H1 (cell line): ENCODE results near the gene DDX23. TPM values are rescaled to one million over a fixed set of nuclear protein-coding genes. Genes with fewer than 3 reads are reported as not detected.

Experiments
- FOSL1 ChIP-seq: IDR thresholded peaks from 2 replicates; pipeline ENCODE4 v1.6.1; 2011; ENCODE audit warnings: mild to moderate bottlenecking, low read depth, low read length, moderate library complexity; ENCODE audit not compliant: insufficient read depth
- KDM1A ChIP-seq: fragments of 200-600, 300-600 bp; sonication (generic); IDR thresholded peaks from 2 replicates; pipeline ENCODE4 v1.7.1; 2016; ENCODE audit warnings: mild to moderate bottlenecking, low read length, borderline replicate concordance
- SIX5 ChIP-seq: IDR thresholded peaks from 2 replicates; pipeline ENCODE4 v1.6.1; 2011; ENCODE audit warnings: mild to moderate bottlenecking, low read depth, low read length
- SP4 ChIP-seq: IDR thresholded peaks from 2 replicates; pipeline ENCODE4 v1.6.1; 2012; ENCODE audit warnings: low read length, inconsistent platforms
- polyA plus RNA-seq, 7 experiments: library from polyadenylated mRNA; depleted of rRNA in 3 of 7; stranded (reverse) in 5 of 7; unstranded in 2 of 7; fragments of >200 nt in 5 of 7; fragments of 200-250 nt in 2 of 7; gene quantifications; 1 replicate in 5 of 7; 2 replicates in 1 of 7; 4 replicates in 1 of 7; pipeline versions ENCODE4 v1.2.1 to v1.2.3, GENCODE V29; 2011 to 2013; ENCODE audit warnings: missing spikeins in 2 of 7, mixed read lengths in 2 of 7
- total RNA-seq: library from RNA; stranded (reverse); fragmentation: NEBNext Ultra II Directional; extraction: Animal tissue kit (Norgen Biotek cat#: 25700); gene quantifications from 2 replicates; pipeline ENCODE4 v1.2.1, GENCODE V29; 2021
- TF ChIP-seq, protein P1 (sequence below): fragments of 300-600 bp; sonication (generic); IDR thresholded peaks from 2 replicates; pipeline ENCODE4 v1.7.1; 2012; ENCODE audit warnings: low read length, moderate library complexity, mild to moderate bottlenecking, inconsistent platforms; ENCODE audit not compliant: insufficient replicate concordance
- TF ChIP-seq, protein P2 (sequence below): IDR thresholded peaks from 2 replicates; pipeline ENCODE4 v1.6.1; 2011; ENCODE audit warnings: low read depth, mild to moderate bottlenecking, low read length; ENCODE audit not compliant: insufficient read depth

Gene DDX23
- total and polyA plus RNA-seq, 2 of the 8 experiments (the other 6 are each of a cell fraction or from before 2014, with no cell fraction given) = 43.5 to 107 TPM

DNA sequence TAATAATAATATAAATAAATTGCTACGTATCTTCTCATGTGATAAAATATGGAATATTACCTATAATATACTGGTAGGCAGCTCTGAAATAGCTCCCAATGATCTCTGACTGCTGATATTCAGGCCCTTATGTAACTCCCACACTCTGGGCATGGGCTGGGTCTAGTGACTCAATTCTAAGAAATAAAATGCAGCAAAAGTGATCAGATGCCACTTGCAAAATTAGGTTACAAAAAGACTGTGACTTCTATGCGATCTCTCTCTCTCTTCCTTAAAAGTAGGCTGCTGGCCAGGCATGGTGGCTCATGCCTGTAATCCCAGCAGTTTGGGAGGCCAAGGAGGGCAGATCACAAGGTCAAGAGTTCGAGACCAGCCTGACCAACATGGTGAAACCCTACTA, 44.0 kb downstream of the DDX23 start (continued):
- TF ChIP-seq, protein P1, sequence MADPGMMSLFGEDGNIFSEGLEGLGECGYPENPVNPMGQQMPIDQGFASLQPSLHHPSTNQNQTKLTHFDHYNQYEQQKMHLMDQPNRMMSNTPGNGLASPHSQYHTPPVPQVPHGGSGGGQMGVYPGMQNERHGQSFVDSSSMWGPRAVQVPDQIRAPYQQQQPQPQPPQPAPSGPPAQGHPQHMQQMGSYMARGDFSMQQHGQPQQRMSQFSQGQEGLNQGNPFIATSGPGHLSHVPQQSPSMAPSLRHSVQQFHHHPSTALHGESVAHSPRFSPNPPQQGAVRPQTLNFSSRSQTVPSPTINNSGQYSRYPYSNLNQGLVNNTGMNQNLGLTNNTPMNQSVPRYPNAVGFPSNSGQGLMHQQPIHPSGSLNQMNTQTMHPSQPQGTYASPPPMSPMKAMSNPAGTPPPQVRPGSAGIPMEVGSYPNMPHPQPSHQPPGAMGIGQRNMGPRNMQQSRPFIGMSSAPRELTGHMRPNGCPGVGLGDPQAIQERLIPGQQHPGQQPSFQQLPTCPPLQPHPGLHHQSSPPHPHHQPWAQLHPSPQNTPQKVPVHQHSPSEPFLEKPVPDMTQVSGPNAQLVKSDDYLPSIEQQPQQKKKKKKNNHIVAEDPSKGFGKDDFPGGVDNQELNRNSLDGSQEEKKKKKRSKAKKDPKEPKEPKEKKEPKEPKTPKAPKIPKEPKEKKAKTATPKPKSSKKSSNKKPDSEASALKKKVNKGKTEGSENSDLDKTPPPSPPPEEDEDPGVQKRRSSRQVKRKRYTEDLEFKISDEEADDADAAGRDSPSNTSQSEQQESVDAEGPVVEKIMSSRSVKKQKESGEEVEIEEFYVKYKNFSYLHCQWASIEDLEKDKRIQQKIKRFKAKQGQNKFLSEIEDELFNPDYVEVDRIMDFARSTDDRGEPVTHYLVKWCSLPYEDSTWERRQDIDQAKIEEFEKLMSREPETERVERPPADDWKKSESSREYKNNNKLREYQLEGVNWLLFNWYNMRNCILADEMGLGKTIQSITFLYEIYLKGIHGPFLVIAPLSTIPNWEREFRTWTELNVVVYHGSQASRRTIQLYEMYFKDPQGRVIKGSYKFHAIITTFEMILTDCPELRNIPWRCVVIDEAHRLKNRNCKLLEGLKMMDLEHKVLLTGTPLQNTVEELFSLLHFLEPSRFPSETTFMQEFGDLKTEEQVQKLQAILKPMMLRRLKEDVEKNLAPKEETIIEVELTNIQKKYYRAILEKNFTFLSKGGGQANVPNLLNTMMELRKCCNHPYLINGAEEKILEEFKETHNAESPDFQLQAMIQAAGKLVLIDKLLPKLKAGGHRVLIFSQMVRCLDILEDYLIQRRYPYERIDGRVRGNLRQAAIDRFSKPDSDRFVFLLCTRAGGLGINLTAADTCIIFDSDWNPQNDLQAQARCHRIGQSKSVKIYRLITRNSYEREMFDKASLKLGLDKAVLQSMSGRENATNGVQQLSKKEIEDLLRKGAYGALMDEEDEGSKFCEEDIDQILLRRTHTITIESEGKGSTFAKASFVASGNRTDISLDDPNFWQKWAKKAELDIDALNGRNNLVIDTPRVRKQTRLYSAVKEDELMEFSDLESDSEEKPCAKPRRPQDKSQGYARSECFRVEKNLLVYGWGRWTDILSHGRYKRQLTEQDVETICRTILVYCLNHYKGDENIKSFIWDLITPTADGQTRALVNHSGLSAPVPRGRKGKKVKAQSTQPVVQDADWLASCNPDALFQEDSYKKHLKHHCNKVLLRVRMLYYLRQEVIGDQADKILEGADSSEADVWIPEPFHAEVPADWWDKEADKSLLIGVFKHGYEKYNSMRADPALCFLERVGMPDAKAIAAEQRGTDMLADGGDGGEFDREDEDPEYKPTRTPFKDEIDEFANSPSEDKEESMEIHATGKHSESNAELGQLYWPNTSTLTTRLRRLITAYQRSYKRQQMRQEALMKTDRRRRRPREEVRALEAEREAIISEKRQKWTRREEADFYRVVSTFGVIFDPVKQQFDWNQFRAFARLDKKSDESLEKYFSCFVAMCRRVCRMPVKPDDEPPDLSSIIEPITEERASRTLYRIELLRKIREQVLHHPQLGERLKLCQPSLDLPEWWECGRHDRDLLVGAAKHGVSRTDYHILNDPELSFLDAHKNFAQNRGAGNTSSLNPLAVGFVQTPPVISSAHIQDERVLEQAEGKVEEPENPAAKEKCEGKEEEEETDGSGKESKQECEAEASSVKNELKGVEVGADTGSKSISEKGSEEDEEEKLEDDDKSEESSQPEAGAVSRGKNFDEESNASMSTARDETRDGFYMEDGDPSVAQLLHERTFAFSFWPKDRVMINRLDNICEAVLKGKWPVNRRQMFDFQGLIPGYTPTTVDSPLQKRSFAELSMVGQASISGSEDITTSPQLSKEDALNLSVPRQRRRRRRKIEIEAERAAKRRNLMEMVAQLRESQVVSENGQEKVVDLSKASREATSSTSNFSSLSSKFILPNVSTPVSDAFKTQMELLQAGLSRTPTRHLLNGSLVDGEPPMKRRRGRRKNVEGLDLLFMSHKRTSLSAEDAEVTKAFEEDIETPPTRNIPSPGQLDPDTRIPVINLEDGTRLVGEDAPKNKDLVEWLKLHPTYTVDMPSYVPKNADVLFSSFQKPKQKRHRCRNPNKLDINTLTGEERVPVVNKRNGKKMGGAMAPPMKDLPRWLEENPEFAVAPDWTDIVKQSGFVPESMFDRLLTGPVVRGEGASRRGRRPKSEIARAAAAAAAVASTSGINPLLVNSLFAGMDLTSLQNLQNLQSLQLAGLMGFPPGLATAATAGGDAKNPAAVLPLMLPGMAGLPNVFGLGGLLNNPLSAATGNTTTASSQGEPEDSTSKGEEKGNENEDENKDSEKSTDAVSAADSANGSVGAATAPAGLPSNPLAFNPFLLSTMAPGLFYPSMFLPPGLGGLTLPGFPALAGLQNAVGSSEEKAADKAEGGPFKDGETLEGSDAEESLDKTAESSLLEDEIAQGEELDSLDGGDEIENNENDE = no peak
- TF ChIP-seq FOSL1 = no peak
- no peak for TF ChIP-seq SIX5
- TF ChIP-seq SP4 = no peak
- TF ChIP-seq, protein P2, sequence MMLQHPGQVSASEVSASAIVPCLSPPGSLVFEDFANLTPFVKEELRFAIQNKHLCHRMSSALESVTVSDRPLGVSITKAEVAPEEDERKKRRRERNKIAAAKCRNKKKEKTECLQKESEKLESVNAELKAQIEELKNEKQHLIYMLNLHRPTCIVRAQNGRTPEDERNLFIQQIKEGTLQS = no peak
- TF ChIP-seq KDM1A = no peak
